Neural progenitor cell (in vitro differentiated cells): ENCODE data around the gene ABTB1.

Experiments
- CTCF ChIP-seq: fragments of 200-600 bp; sonication (generic); IDR thresholded peaks from 2 replicates; pipeline ENCODE4 v1.5.1; 2017; ENCODE audit warnings: antibody characterized with exemption, mild to moderate bottlenecking
- EZH2 ChIP-seq: fragments of 200-600 bp; sonication (generic); IDR thresholded peaks from 2 replicates; pipeline ENCODE4 v1.6.1; 2017; ENCODE audit warnings: antibody characterized with exemption, mild to moderate bottlenecking, moderate library complexity
- EZH2phosphoT487 ChIP-seq: fragments of 200-600 bp; sonication (generic); IDR thresholded peaks from 2 replicates; pipeline ENCODE4 v1.6.1; 2017; ENCODE audit warnings: antibody characterized with exemption

GRCh38 chr3:127726894-127727293 is 54.1 kb downstream of the ABTB1 start:
- no peak for TF ChIP-seq CTCF
- TF ChIP-seq EZH2, result no peak
- TF ChIP-seq EZH2phosphoT487, result no peak
